Neural cell (in vitro differentiated cells): ENCODE data around the gene PACS2.

Experiments used
- EZH2 ChIP-seq: fragments of 200-600, 300-800 bp; shearing (Covaris generic), sonication (generic); IDR thresholded peaks from 2 replicates; pipeline ENCODE4 v1.6.1; 2014; ENCODE audit warnings: antibody characterized with exemption, low read length, borderline replicate concordance, mild to moderate bottlenecking; ENCODE audit not compliant: insufficient read depth, poor library complexity, severe bottlenecking
- MXI1 ChIP-seq: fragments of 450-650 bp; conservative IDR thresholded peaks from 2 replicates; pipeline ENCODE4 v1.6.1; 2014; ENCODE audit warnings: antibody characterized with exemption, mild to moderate bottlenecking; ENCODE audit not compliant: poor library complexity, severe bottlenecking
- POLR2AphosphoS5 ChIP-seq: IDR thresholded peaks from 2 replicates; pipeline ENCODE4 v1.6.1; 2012
- TAF1 ChIP-seq: IDR thresholded peaks from 2 replicates; pipeline ENCODE4 v1.6.1; 2012; ENCODE audit warnings: low read depth
- TF ChIP-seq, protein P1 (sequence below): fragments of 450-650 bp; IDR thresholded peaks from 2 replicates; pipeline ENCODE4 v1.5.1; 2014; ENCODE audit warnings: antibody characterized with exemption, mild to moderate bottlenecking, moderate library complexity; ENCODE audit not compliant: poor library complexity, severe bottlenecking

DNA sequence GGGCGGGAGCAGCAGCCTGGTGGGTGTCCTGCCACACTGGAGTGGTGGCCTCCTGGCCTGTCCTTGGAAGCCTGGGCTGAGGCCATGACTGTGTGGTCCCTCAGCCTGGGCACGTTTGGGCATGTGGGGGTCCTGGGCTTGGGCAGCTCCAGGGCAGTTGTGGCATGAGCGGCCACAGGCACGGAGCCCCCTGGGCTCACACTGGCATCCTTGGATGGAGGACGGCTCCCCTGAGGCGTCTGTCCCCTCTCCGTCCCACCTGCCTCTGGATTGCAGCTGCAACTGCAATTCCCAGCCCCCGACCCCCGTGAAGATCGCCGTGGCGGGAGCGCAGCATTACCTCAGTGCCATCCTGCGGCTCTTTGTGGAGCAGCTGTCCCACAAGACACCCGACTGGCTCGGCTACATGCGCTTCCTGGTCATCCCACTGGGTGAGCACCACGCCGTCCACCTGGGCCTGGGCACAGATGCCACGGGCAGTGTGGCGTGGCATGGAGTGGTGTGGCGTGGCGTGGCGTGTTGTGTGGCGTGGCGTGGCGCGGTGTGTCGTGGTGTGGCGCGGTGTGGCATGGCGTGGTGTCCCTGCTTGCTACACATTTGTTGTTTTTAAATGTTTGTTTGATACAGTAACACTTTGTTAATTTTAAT is 68.7 kb downstream of the PACS2 start:
- no peak for TF ChIP-seq POLR2AphosphoS5
- TF ChIP-seq, protein P1, sequence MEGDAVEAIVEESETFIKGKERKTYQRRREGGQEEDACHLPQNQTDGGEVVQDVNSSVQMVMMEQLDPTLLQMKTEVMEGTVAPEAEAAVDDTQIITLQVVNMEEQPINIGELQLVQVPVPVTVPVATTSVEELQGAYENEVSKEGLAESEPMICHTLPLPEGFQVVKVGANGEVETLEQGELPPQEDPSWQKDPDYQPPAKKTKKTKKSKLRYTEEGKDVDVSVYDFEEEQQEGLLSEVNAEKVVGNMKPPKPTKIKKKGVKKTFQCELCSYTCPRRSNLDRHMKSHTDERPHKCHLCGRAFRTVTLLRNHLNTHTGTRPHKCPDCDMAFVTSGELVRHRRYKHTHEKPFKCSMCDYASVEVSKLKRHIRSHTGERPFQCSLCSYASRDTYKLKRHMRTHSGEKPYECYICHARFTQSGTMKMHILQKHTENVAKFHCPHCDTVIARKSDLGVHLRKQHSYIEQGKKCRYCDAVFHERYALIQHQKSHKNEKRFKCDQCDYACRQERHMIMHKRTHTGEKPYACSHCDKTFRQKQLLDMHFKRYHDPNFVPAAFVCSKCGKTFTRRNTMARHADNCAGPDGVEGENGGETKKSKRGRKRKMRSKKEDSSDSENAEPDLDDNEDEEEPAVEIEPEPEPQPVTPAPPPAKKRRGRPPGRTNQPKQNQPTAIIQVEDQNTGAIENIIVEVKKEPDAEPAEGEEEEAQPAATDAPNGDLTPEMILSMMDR, result no peak
- TF ChIP-seq EZH2, result no peak
- no peak for TF ChIP-seq TAF1
- TF ChIP-seq MXI1, result no peak
